ENCODE data around the gene DYRK1B. TPM values are rescaled to one million over a fixed set of nuclear protein-coding genes. Genes with fewer than 3 reads are reported as not detected.

DYRK1B gene
- total RNA-seq, 1 donor from 2014 or later, result 7.8 TPM

DNA sequence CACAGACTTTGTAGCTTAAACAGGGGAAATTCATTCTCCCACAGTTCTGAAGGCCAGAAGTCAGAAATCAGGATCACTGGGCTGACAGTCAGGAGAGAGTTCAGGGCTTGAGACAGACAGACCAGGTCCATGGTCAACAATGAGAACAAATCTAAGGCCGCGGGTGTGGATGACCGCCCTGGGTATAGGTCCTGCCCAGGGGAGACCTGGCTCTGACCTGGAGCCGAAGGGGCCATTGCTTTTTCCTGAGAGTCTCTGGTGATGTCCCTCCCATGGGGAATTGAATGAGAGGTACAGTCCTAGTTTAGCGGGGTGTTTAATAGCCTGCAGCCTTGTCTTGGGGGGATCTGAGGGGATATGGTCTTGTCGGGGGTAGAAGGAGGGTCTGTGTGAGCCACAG lies 37.4 kb upstream of the DYRK1B start:
- Mint-ChIP-seq H3K4me3 (no peak overlapping the region), H3K36me3 (no peaks in the 10 kb centered on the region), H3K4me1 (peaks cover 9% of the 10 kb centered on the region), H3K27me3 (ENCODE audit: insufficient read depth, low read depth) (peaks cover 6% of the 10 kb centered on the region), H3K9me3 (no peaks in the 10 kb centered on the region), H3K27ac (no peak overlapping the region)
- Histone ChIP-seq H3K36me3 (no peaks in the 10 kb centered on the region), H3K9me3 (ENCODE audit: low read depth) (no peaks in the 10 kb centered on the region), H3K27me3 (no peaks in the 10 kb centered on the region), H3K4me2 (no peak overlapping the region), H3K27ac (no peak overlapping the region), H2AFZ (replicated peaks) (no peak overlapping the region), H3K9ac (no peak overlapping the region), H3K79me2 (ENCODE audit: low read depth) (no peaks in the 10 kb centered on the region), H3K4me3 (no peak overlapping the region), H4K20me1 (ENCODE audit: low read depth) (no peaks in the 10 kb centered on the region), H3K4me1 (peaks cover 8% of the 10 kb centered on the region), H3F3A (ENCODE audit: low read depth) (no peaks in the 10 kb centered on the region)
- no peak for TF ChIP-seq EZH2 (IDR thresholded peaks at IDR 0.05)
- DNase-seq (ENCODE audit: low spot score), result no peak

DNA sequence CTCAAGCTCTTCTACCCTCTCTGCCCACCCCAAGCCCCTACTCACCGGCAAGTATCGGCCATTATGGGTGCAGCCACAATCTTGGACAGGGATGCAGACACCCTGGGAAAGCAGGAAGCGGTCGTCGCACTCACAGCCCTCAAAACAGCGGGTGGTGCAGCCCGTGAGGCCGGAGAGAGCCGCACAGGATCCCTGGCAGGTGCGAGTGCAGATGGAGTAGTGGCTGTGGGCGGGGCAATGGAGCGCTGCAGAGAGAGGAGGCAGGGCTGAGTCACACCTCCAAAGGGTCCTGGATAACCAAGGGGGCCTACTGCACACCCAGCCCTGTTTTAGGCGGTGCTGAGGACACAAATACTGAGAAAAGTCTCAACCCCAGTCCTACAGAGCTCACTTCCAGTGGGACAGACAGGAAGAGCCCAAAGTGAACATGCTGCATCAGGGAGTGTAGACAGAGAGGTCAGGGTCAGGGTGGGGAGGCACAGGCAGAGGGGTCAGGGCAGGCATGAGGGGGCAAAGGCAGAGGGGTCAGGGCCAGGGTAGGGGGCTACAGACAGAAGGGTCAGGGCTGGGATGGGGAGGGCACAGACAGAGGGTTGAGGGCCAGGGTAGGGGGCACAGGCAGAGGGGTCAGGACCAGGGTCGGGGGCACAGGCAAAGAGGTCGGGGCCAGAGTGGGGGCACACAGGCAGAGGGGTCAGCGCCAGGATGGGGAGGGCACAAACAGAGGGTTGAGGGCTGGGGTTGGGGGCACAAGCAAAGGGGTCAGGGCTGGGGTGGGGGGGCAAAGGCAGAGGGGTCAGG lies 36.4 kb upstream of the DYRK1B start:
- Histone ChIP-seq H4K20me1 (ENCODE audit: low read depth) (no peaks in the 10 kb centered on the region), H3K27me3 (no peaks in the 10 kb centered on the region), H3K4me2 (peak overlapping the region; percentile 55), H3K4me1 (peaks cover 8% of the 10 kb centered on the region), H2AFZ (replicated peaks) (peak overlapping the region; percentile 79), H3K9me3 (ENCODE audit: low read depth) (no peaks in the 10 kb centered on the region), H3K27ac (no peak overlapping the region), H3K9ac (no peak overlapping the region), H3K36me3 (no peaks in the 10 kb centered on the region), H3K79me2 (ENCODE audit: low read depth) (no peaks in the 10 kb centered on the region), H3K4me3 (no peak overlapping the region), H3F3A (ENCODE audit: low read depth) (no peaks in the 10 kb centered on the region)
- Mint-ChIP-seq H3K4me3 (peak overlapping the region; percentile 35), H3K4me1 (peaks cover 9% of the 10 kb centered on the region), H3K36me3 (no peaks in the 10 kb centered on the region), H3K27ac (peak overlapping the region; percentile 63), H3K27me3 (ENCODE audit: insufficient read depth, low read depth) (peaks cover 7% of the 10 kb centered on the region), H3K9me3 (no peaks in the 10 kb centered on the region)
- TF ChIP-seq EZH2phosphoT487 (IDR thresholded peaks at IDR 0.05) (no peak), EZH2 (IDR thresholded peaks at IDR 0.05) (no peak), CTCF (IDR thresholded peaks at IDR 0.05) (no peak)
- DNase-seq (ENCODE audit: low spot score), result peak; percentile 52

GRCh38 chr19:39867952-39868351 lies 34.0 kb upstream of the DYRK1B start:
- peaks cover 7% of the 10 kb centered on the region for H3K27me3 Mint-ChIP-seq (ENCODE audit: insufficient read depth, low read depth)
- H3K36me3 Mint-ChIP-seq, result no peaks in the 10 kb centered on the region
- no peaks in the 10 kb centered on the region for H4K20me1 ChIP-seq (ENCODE audit: low read depth)
- TF ChIP-seq EZH2 (IDR thresholded peaks at IDR 0.05) (no peak), EZH2phosphoT487 (IDR thresholded peaks at IDR 0.05) (no peak)
- H3K4me2 ChIP-seq, result no peak overlapping the region
- H3K4me3 Mint-ChIP-seq, result no peak overlapping the region
- H3K9ac ChIP-seq, result no peak overlapping the region
- H3K4me1 Mint-ChIP-seq, result peaks cover 9% of the 10 kb centered on the region
- no peaks in the 10 kb centered on the region for H3K36me3 ChIP-seq
- no peak for DNase-seq (ENCODE audit: low spot score)
- H3K27ac ChIP-seq, result no peak overlapping the region
- no peaks in the 10 kb centered on the region for H3K27me3 ChIP-seq
- no peaks in the 10 kb centered on the region for H3K9me3 ChIP-seq (ENCODE audit: low read depth)
- no peak overlapping the region for H3K4me3 ChIP-seq
- peaks cover 8% of the 10 kb centered on the region for H3K4me1 ChIP-seq
- no peak overlapping the region for H2AFZ ChIP-seq (replicated peaks)
- no peaks in the 10 kb centered on the region for H3K9me3 Mint-ChIP-seq
- no peaks in the 10 kb centered on the region for H3K79me2 ChIP-seq (ENCODE audit: low read depth)
- H3K27ac Mint-ChIP-seq, result no peak overlapping the region
- no peaks in the 10 kb centered on the region for H3F3A ChIP-seq (ENCODE audit: low read depth)

- H3K36me3 Mint-ChIP-seq, result no peaks in the 10 kb centered on the region
- peak overlapping the region; percentile 44 for H3K27ac Mint-ChIP-seq
- Histone ChIP-seq H4K20me1 (ENCODE audit: low read depth) (no peaks in the 10 kb centered on the region), H3K9ac (no peak overlapping the region), H3F3A (ENCODE audit: low read depth) (no peaks in the 10 kb centered on the region), H3K9me3 (ENCODE audit: low read depth) (no peaks in the 10 kb centered on the region), H2AFZ (replicated peaks) (no peak overlapping the region), H3K4me2 (no peak overlapping the region), H3K4me1 (peaks cover 8% of the 10 kb centered on the region), H3K79me2 (ENCODE audit: low read depth) (no peaks in the 10 kb centered on the region), H3K36me3 (no peaks in the 10 kb centered on the region), H3K4me3 (no peak overlapping the region), H3K27me3 (no peaks in the 10 kb centered on the region), H3K27ac (no peak overlapping the region)
- DNase-seq (ENCODE audit: low spot score), result no peak
- H3K4me3 Mint-ChIP-seq, result no peak overlapping the region
- H3K9me3 Mint-ChIP-seq, result no peaks in the 10 kb centered on the region
- H3K27me3 Mint-ChIP-seq (ENCODE audit: insufficient read depth, low read depth), result peaks cover 7% of the 10 kb centered on the region
- TF ChIP-seq EZH2phosphoT487 (IDR thresholded peaks at IDR 0.05) (no peak), CTCF (IDR thresholded peaks at IDR 0.05) (no peak), EZH2 (IDR thresholded peaks at IDR 0.05) (no peak)
- H3K4me1 Mint-ChIP-seq, result peaks cover 9% of the 10 kb centered on the region
Observed at GRCh38 chr19:39867133-39867532, 33.2 kb upstream of the DYRK1B start.

All from neural progenitor cell (in vitro differentiated cells).